ENCODE data around the gene PCNX1. TPM values are rescaled to one million over a fixed set of nuclear protein-coding genes. Genes with fewer than 3 reads are reported as not detected.

The PCNX1 gene
- total and polyA plus RNA-seq, 5 donors from 2014 or later = 16.4 to 202 (median 21.1) TPM

- no peaks in the 10 kb centered on the region for H3K9me3 Mint-ChIP-seq
- H3K36me3 Mint-ChIP-seq = peaks cover 43% of the 10 kb centered on the region
- peak overlapping the region in 2 of 3 donors; percentile 2 to 52 for H3K27ac Mint-ChIP-seq
- H3K4me3 ChIP-seq (ENCODE audit: low read depth, low read length) = no peak overlapping the region
- peaks cover 19% of the 10 kb centered on the region for H3K4me1 ChIP-seq (ENCODE audit: control insufficient read depth, insufficient read depth, low read length, poor library complexity, severe bottlenecking)
- DNase-seq = no peak
- no peak overlapping the region for H3K27ac ChIP-seq (ENCODE audit: insufficient read depth, low read length, poor library complexity, severe bottlenecking)
- no peak for ATAC-seq (ENCODE audit: low read depth in 2 of 2)
- H3K9me3 ChIP-seq (ENCODE audit: control insufficient read depth in 2 of 2, low read length in 2 of 2) = no peaks in the 10 kb centered on the region
- H3K27me3 Mint-ChIP-seq = no peaks in the 10 kb centered on the region
- H3K4me3 Mint-ChIP-seq = no peak overlapping the region
- peaks cover 50 to 76% (median 60%) of the 10 kb centered on the region in 4 donors for H3K4me1 Mint-ChIP-seq
- H3K27me3 ChIP-seq (ENCODE audit: control insufficient read depth, insufficient read depth, low read length) = no peaks in the 10 kb centered on the region
- peaks cover 64% of the 10 kb centered on the region for H3K36me3 ChIP-seq (ENCODE audit: control insufficient read depth, insufficient read depth, low read length)
Observed at GRCh38 chr14:70964492-70964891, 57.2 kb downstream of the PCNX1 start.

GRCh38 chr14:70971560-70971959, 64.3 kb downstream of the PCNX1 start:
- Mint-ChIP-seq H3K27ac (peak overlapping the region; percentile 31 to 74 (median 55)), H3K4me3 (peak overlapping the region in 1 of 4 donors; percentile 39), H3K27me3 (no peaks in the 10 kb centered on the region), H3K9me3 (no peaks in the 10 kb centered on the region), H3K4me1 (peaks cover 31 to 78% (median 57%) of the 10 kb centered on the region in 4 donors), H3K36me3 (peaks cover 26% of the 10 kb centered on the region)
- no peak overlapping the region for H3K27ac ChIP-seq (ENCODE audit: insufficient read depth, low read length, poor library complexity, severe bottlenecking)
- no peaks in the 10 kb centered on the region for H3K27me3 ChIP-seq (ENCODE audit: control insufficient read depth, insufficient read depth, low read length)
- H3K4me1 ChIP-seq (ENCODE audit: control insufficient read depth, insufficient read depth, low read length, poor library complexity, severe bottlenecking) = peaks cover 35% of the 10 kb centered on the region
- DNase-seq = no peak
- no peak overlapping the region for H3K4me3 ChIP-seq (ENCODE audit: low read depth, low read length)
- no peaks in the 10 kb centered on the region for H3K9me3 ChIP-seq (ENCODE audit: control insufficient read depth in 2 of 2, low read length in 2 of 2)
- peaks cover 34% of the 10 kb centered on the region for H3K36me3 ChIP-seq (ENCODE audit: control insufficient read depth, insufficient read depth, low read length)
- ATAC-seq (ENCODE audit: low read depth in 2 of 2) = no peak

GRCh38 chr14:70972107-70972976, 65.1 kb downstream of the PCNX1 start:
- H3K4me3 Mint-ChIP-seq = peak overlapping the region; percentile 4 to 39 (median 26)
- peaks cover 25 to 79% (median 58%) of the 10 kb centered on the region in 4 donors for H3K4me1 Mint-ChIP-seq

GRCh38 chr14:70976591-70976990, 69.3 kb downstream of the PCNX1 start:
- peaks cover 46% of the 10 kb centered on the region for H3K4me1 ChIP-seq (ENCODE audit: control insufficient read depth, insufficient read depth, low read length, poor library complexity, severe bottlenecking)
- Mint-ChIP-seq H3K36me3 (peaks cover 40% of the 10 kb centered on the region), H3K27me3 (no peaks in the 10 kb centered on the region), H3K4me1 (peaks cover 40 to 85% (median 58%) of the 10 kb centered on the region in 4 donors), H3K27ac (peak overlapping the region in 1 of 3 donors; percentile 82), H3K9me3 (no peaks in the 10 kb centered on the region), H3K4me3 (no peak overlapping the region)
- no peak overlapping the region for H3K4me3 ChIP-seq (ENCODE audit: low read depth, low read length)
- peaks cover 26% of the 10 kb centered on the region for H3K36me3 ChIP-seq (ENCODE audit: control insufficient read depth, insufficient read depth, low read length)
- no peaks in the 10 kb centered on the region for H3K9me3 ChIP-seq (ENCODE audit: control insufficient read depth in 2 of 2, low read length in 2 of 2)
- H3K27ac ChIP-seq (ENCODE audit: insufficient read depth, low read length, poor library complexity, severe bottlenecking) = no peak overlapping the region
- H3K27me3 ChIP-seq (ENCODE audit: control insufficient read depth, insufficient read depth, low read length) = no peaks in the 10 kb centered on the region
- DNase-seq (no peak), ATAC-seq (ENCODE audit: low read depth in 2 of 2) (no peak)

More at GRCh38 chr14:70972107-70972976, 65.1 kb downstream of the PCNX1 start:
- ATAC-seq (ENCODE audit: low read depth in 2 of 2) = peak; percentile 67 to 74
- peaks cover 37% of the 10 kb centered on the region for H3K36me3 ChIP-seq (ENCODE audit: control insufficient read depth, insufficient read depth, low read length)
- H3K4me1 ChIP-seq (ENCODE audit: control insufficient read depth, insufficient read depth, low read length, poor library complexity, severe bottlenecking) = peaks cover 35% of the 10 kb centered on the region
- no peaks in the 10 kb centered on the region for H3K27me3 ChIP-seq (ENCODE audit: control insufficient read depth, insufficient read depth, low read length)
- Mint-ChIP-seq H3K36me3 (peaks cover 34% of the 10 kb centered on the region), H3K27me3 (no peaks in the 10 kb centered on the region), H3K9me3 (no peaks in the 10 kb centered on the region), H3K27ac (peak overlapping the region; percentile 31 to 68 (median 55))
- H3K9me3 ChIP-seq (ENCODE audit: control insufficient read depth in 2 of 2, low read length in 2 of 2) = no peaks in the 10 kb centered on the region
- H3K27ac ChIP-seq (ENCODE audit: insufficient read depth, low read length, poor library complexity, severe bottlenecking) = peak overlapping the region; percentile 58
- peak; percentile 74 to 90 (median 78) for DNase-seq
- H3K4me3 ChIP-seq (ENCODE audit: low read depth, low read length) = peak overlapping the region; percentile 17

GRCh38 chr14:70981000-70981952, 74.0 kb downstream of the PCNX1 start:
- H3K9me3 Mint-ChIP-seq = no peaks in the 10 kb centered on the region
- peak overlapping the region; percentile 85 to 93 (median 92) for H3K27ac Mint-ChIP-seq
- H3K4me3 Mint-ChIP-seq = peak overlapping the region; percentile 64 to 89 (median 78)
- peaks cover 51% of the 10 kb centered on the region for H3K4me1 ChIP-seq (ENCODE audit: control insufficient read depth, insufficient read depth, low read length, poor library complexity, severe bottlenecking)
- peak in 2 of 3 donors; percentile 34 to 56 for DNase-seq
- H3K27me3 Mint-ChIP-seq = no peaks in the 10 kb centered on the region
- peak overlapping the region; percentile 74 for H3K27ac ChIP-seq (ENCODE audit: insufficient read depth, low read length, poor library complexity, severe bottlenecking)
- H3K4me1 Mint-ChIP-seq = peaks cover 37 to 86% (median 55%) of the 10 kb centered on the region in 4 donors
- H3K36me3 ChIP-seq (ENCODE audit: control insufficient read depth, insufficient read depth, low read length) = peaks cover 22% of the 10 kb centered on the region
- H3K36me3 Mint-ChIP-seq = peaks cover 27% of the 10 kb centered on the region
- H3K4me3 ChIP-seq (ENCODE audit: low read depth, low read length) = peak overlapping the region; percentile 80
- peak; percentile 65 for ATAC-seq (ENCODE audit: low read depth in 2 of 2)
- no peaks in the 10 kb centered on the region for H3K9me3 ChIP-seq (ENCODE audit: control insufficient read depth in 2 of 2, low read length in 2 of 2)
- H3K27me3 ChIP-seq (ENCODE audit: control insufficient read depth, insufficient read depth, low read length) = no peaks in the 10 kb centered on the region

GRCh38 chr14:70982200-70982599, 74.9 kb downstream of the PCNX1 start:
- peak overlapping the region; percentile 85 to 93 (median 92) for H3K27ac Mint-ChIP-seq
- DNase-seq (peak in 2 of 3 donors; percentile 23 to 33), ATAC-seq (ENCODE audit: low read depth in 2 of 2) (peak in 1 of 2 donors; percentile 46)
- H3K9me3 Mint-ChIP-seq = no peaks in the 10 kb centered on the region
- peak overlapping the region; percentile 80 for H3K4me3 ChIP-seq (ENCODE audit: low read depth, low read length)
- H3K27ac ChIP-seq (ENCODE audit: insufficient read depth, low read length, poor library complexity, severe bottlenecking) = peak overlapping the region; percentile 74
- peak overlapping the region; percentile 64 to 82 (median 70) for H3K4me3 Mint-ChIP-seq
- peaks cover 19% of the 10 kb centered on the region for H3K36me3 Mint-ChIP-seq
- no peaks in the 10 kb centered on the region for H3K9me3 ChIP-seq (ENCODE audit: control insufficient read depth in 2 of 2, low read length in 2 of 2)
- H3K27me3 ChIP-seq (ENCODE audit: control insufficient read depth, insufficient read depth, low read length) = no peaks in the 10 kb centered on the region
- H3K27me3 Mint-ChIP-seq = no peaks in the 10 kb centered on the region
- peaks cover 57% of the 10 kb centered on the region for H3K4me1 ChIP-seq (ENCODE audit: control insufficient read depth, insufficient read depth, low read length, poor library complexity, severe bottlenecking)
- H3K36me3 ChIP-seq (ENCODE audit: control insufficient read depth, insufficient read depth, low read length) = peaks cover 14% of the 10 kb centered on the region
- peaks cover 36 to 85% (median 55%) of the 10 kb centered on the region in 4 donors for H3K4me1 Mint-ChIP-seq

DNA sequence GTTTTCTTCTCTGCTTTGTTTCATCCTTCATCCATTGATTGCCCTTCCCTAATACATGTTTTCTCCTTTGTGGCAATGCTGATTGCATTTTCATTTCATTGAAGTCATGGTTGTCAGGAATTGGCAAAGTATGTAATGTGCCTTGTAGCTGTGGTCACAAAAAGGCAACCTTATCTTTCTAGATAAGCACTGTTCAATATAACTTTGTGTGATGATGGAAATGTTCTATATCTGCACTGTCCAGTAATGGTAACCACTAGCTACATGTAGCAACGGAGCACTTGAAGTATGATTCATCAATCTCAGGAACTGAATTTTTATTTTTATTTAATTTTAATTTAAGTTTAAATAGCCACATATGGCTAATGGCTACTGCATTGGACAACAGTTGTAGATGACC, 79.8 kb downstream of the PCNX1 start:
- H3K4me3 ChIP-seq (ENCODE audit: low read depth, low read length) = peak overlapping the region; percentile 93
- H3K4me1 ChIP-seq (ENCODE audit: control insufficient read depth, insufficient read depth, low read length, poor library complexity, severe bottlenecking) = peaks cover 64% of the 10 kb centered on the region
- Mint-ChIP-seq H3K9me3 (no peaks in the 10 kb centered on the region), H3K4me1 (peaks cover 24 to 73% (median 48%) of the 10 kb centered on the region in 4 donors), H3K36me3 (peaks cover 13% of the 10 kb centered on the region), H3K4me3 (peak overlapping the region in 3 of 4 donors; percentile 57 to 83 (median 60)), H3K27me3 (no peaks in the 10 kb centered on the region), H3K27ac (peak overlapping the region in 2 of 3 donors; percentile 25 to 80)
- H3K9me3 ChIP-seq (ENCODE audit: control insufficient read depth in 2 of 2, low read length in 2 of 2) = no peaks in the 10 kb centered on the region
- no peaks in the 10 kb centered on the region for H3K27me3 ChIP-seq (ENCODE audit: control insufficient read depth, insufficient read depth, low read length)
- peaks cover 2% of the 10 kb centered on the region for H3K36me3 ChIP-seq (ENCODE audit: control insufficient read depth, insufficient read depth, low read length)
- ATAC-seq (ENCODE audit: low read depth in 2 of 2) = no peak
- H3K27ac ChIP-seq (ENCODE audit: insufficient read depth, low read length, poor library complexity, severe bottlenecking) = peak overlapping the region; percentile 49
- DNase-seq = no peak

All from CD4-positive, CD25-positive, alpha-beta regulatory T cell (primary cell).